HG03159 (cell line): ENCODE results near the gene APBA2.

Experiments used
- ATAC-seq: cut with Tn5 transposase; IDR thresholded peaks from one replicate; pipeline ENCODE4 v1.9.1; 2021; ENCODE audit warnings: mild to moderate bottlenecking, moderate library complexity; ENCODE audit not compliant: unreplicated experiment

The APBA2 gene

GRCh38 chr15:28933710-28934445 lies 48.1 kb downstream of the APBA2 start:
- ATAC-seq, result no peak

DNA sequence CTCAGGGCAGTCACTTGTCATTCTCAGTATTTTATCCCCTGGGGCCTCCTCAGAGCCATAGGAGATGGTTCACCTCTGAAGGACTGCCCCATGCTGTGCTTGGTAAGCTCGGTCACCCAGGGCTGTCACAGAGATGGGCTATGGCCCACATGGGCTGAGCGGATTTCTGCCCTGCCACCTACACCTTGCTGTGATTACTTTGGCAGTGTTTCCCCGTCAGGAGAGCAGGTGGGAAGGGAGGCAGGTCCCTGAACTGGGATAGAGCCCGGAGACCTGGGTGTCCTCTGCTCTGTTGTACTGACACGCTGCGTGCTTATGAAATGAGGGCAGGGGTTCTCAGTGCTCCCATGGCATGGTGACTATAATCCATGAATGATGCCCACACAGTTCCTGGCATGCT lies 48.9 kb downstream of the APBA2 start:
- ATAC-seq, result no peak

DNA sequence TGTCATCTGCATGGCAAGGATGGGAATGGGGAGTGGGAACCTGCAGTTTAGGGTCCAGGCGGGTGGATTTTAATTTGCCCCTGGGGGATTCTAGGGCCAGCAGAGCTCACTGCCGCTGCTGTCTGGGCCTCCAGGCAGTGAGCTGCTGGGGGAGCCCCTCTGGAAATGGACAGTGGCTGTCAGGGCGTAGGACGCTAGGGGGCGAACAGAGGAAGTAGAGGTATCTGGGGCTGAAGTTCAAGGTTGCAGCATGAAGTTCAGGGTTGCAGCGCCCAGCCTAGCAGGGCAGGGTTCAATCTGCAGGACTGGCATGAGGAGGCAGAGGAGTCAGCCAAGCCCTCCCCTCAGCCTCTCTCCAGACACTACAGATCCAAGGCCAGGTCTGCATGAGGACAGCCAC lies 49.5 kb downstream of the APBA2 start:
- ATAC-seq, result no peak

- no peak for ATAC-seq
Observed at GRCh38 chr15:28936081-28936480, 50.3 kb downstream of the APBA2 start.

DNA sequence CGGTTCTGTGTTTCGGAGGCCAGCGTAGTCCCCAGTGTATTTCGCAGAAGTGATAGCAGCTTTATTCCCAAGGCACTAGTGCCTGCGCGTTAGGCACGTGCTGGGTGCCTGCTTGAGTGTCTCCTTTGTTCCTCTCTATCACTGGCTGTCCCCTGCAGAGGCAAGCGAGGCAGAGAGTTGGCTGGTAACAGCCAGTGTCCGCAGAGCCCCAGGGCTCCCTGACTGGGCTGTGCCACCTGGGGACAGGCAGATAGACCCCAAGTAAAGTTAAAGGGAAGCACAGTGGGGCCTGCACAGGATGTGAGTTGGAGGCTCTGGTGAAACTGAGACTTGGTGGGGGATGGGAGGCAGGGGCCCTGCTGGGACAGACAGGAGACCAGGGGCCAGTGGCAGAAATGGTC lies 50.7 kb downstream of the APBA2 start:
- ATAC-seq, result no peak

GRCh38 chr15:28937271-28937670 lies 51.5 kb downstream of the APBA2 start:
- no peak for ATAC-seq

DNA sequence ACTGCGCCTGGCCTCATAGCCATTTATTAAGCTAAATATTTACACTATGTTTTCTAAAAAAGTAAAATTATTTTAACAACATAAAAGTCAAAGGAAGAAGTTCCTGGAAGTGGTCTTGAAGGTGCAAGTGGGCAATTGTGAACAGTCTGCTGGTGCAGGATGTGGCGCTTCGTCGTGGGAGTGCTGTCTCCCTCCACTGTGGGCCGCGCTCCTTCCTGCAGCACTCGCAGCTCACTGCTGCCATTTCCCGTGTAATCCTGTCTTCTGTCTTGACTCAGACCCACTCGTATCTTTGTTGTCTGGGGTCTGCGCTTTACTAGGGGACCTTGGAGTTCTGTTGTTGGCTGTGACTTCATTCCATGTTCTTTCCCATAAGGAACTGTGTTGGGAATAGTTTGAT lies 56.3 kb downstream of the APBA2 start:
- no peak for ATAC-seq

- ATAC-seq, result no peak
Observed at GRCh38 chr15:28942571-28942970, 56.8 kb downstream of the APBA2 start.

GRCh38 chr15:28943146-28943545 lies 57.4 kb downstream of the APBA2 start:
- no peak for ATAC-seq

GRCh38 chr15:28943611-28944230 lies 57.9 kb downstream of the APBA2 start:
- ATAC-seq, result no peak

GRCh38 chr15:28944286-28944685 lies 58.5 kb downstream of the APBA2 start:
- ATAC-seq, result no peak

GRCh38 chr15:28944696-28945300 lies 59.0 kb downstream of the APBA2 start:
- no peak for ATAC-seq

DNA sequence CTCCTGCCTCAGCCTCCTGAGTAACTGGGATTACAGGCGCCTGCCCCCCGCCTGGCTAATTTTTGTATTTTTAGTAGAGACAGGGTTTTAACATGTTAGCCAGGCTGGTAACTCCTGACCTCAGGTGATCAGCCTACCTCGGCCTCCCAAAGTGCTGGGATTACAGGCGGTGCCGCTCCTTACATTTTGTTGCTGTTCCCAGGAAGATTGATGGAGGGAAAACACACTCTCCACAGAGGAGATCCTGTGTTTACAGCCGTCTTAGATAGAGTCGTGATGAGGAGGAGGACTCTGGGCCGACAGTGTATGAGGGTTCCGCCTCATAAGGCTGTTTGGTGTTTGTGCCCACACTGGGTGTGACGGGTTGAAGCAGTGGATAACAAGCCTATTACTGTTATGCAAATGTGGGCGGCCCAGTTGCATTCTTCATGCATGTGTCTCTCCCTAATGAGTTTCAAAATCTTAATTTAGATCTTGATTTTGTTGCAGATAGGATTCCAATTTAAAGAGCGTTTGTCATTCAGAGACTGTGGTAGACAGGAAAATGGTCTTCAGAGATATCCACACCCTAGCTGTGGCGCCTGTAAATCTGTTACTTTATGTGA lies 60.0 kb downstream of the APBA2 start:
- no peak for ATAC-seq

GRCh38 chr15:28946803-28947202 lies 61.0 kb downstream of the APBA2 start:
- no peak for ATAC-seq

DNA sequence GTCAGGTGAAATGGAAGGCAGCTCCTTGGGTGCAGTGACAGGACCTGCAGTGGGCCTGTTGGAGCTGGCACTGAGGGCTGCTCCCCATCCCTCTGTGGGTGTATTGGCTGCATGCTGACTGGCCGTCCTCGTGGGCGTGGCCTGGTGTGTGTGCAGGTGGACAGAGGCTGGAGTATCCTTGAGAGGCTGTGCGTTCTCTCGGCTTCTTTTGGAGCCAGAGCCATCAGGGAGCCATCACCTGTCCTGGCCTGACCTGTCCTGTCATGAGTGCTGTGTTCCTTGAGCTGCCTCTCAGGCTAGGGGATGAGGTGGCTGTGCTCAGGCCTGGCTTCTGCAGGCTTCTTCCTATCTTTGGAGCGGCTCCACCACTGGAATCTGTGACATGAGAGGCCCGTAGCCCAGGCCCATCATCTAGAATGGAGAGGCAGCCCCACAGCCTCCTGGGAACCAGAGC lies 61.5 kb downstream of the APBA2 start:
- no peak for ATAC-seq

DNA sequence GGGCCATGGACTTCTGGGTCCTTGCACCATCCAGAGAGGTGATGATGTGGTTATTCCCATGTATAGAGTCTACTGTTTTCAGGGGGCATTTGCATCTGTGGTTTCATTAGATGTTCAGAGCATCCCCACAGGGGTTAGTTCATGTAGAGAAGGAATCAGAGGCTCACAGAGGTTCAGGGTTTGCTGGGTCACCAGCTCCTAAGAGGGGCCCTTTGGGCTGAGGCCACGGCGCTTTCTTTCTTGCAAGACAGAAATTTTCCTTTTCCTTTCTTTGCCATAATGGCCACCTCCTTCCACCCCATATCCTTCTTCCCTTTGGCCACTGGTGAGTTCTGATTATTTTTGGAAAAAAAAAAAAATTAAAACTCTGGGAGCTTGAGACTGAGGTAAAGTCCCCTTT lies 62.3 kb downstream of the APBA2 start:
- no peak for ATAC-seq

DNA sequence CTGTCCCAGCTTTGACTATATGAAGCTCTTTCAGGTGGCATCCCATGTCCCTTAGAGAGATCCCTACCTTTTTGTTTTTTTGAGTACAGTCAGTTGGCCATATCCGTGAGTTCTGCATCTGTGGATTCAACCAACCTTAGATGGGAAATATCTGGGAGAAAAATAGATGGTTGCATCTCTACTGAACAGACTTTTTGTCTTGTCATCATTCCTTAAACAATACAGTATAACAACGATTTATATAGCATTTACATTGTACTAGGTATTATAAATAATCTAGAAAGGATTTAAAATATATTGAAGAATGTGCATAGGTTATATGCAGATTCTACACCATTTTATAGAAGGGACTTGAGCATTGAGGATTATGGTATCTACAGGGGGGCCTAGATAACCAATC lies 65.1 kb downstream of the APBA2 start:
- no peak for ATAC-seq

- no peak for ATAC-seq
Observed at GRCh38 chr15:28952666-28953491, 67.1 kb downstream of the APBA2 start.

- no peak for ATAC-seq
Observed at GRCh38 chr15:28953573-28954195, 67.9 kb downstream of the APBA2 start.

DNA sequence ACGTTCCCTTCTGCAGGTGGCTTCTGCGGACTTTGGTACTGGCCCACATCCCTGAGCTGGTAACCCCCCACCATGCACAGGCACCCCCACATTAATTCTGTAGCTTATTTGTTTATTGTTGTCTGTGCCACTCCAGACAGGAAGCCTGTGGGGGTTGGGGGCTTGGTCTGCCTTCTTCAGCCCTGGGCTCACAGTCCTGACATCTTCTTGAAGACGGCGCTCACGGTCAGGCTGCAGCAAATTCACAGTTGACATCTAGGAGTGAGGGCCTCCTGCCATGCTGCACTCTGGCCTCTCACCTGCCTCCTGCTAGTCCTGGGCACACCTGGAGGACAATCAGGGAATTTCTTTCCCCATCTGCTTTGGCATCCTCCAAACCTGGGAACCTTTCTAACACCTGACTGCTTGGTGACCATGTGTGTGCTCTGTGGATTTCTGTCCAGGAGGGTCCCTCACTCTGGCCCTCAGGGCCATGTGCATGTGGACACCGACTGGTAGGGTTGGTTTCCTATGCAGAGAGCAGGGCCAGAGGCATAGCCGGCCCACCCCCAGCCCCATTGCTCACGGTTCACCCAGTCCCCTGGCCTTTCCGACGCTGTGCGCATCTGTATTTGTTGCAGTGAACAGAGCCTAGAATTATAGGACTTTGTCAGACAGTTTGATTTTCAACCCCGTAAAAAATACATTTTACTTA lies 68.8 kb downstream of the APBA2 start:
- no peak for ATAC-seq
